ENCODE results near the gene POU3F2. TPM values are rescaled to one million over a fixed set of nuclear protein-coding genes. Genes with fewer than 3 reads are reported as not detected.
A peak's percentile ranks its signal among the peaks of the same experiment; 100 is the strongest.

The POU3F2 gene
- polyA plus RNA-seq, 3 donors, result not detected

- H3K36me3 Mint-ChIP-seq, result peaks cover 0 to 19% of the 10 kb centered on the region in 2 donors
- H3K27me3 Mint-ChIP-seq (ENCODE audit: low read depth in 3 of 3), result peaks cover 89 to 99% (median 94%) of the 10 kb centered on the region in 3 donors
- Histone ChIP-seq H2AFZ (ENCODE audit: insufficient read depth, low read depth, low read length, poor library complexity, severe bottlenecking) (no peak overlapping the region), H3K27me3 (ENCODE audit: control insufficient read depth in 2 of 2, insufficient read depth in 2 of 2, low read length in 2 of 2) (peaks cover 92 to 97% of the 10 kb centered on the region in 2 donors), H3K9ac (ENCODE audit: insufficient read depth, low read length, poor library complexity, severe bottlenecking) (no peak overlapping the region), H3K9me3 (replicated peaks in 1 of 2; ENCODE audit: control insufficient read depth in 1 of 2, insufficient read depth in 1 of 2, low read length in 2 of 2) (peaks cover 7 to 53% of the 10 kb centered on the region in 2 donors), H4K20me1 (ENCODE audit: insufficient read depth, low read length) (no peaks in the 10 kb centered on the region), H3K79me2 (ENCODE audit: insufficient read depth, low read length) (no peaks in the 10 kb centered on the region), H3K36me3 (replicated peaks in 1 of 2; ENCODE audit: control insufficient read depth in 1 of 2, insufficient read depth in 2 of 2, low read length in 2 of 2) (no peaks in the 10 kb centered on the region), H3K4me1 (ENCODE audit: control insufficient read depth in 1 of 2, insufficient read depth in 2 of 2, low read length in 2 of 2) (peaks cover 21 to 24% of the 10 kb centered on the region in 2 donors), H3K27ac (ENCODE audit: low read depth in 1 of 2, low read length in 2 of 2) (no peak overlapping the region), H3K4me2 (replicated peaks; ENCODE audit: extremely low read depth, low read length, poor library complexity, severe bottlenecking) (no peak overlapping the region), H3K4me3 (replicated peaks in 1 of 3; ENCODE audit: low read depth in 2 of 3, low read length in 3 of 3) (no peak overlapping the region)
- TF ChIP-seq CTCF (IDR thresholded peaks at IDR 0.05), result peak; percentile 41
- no peak overlapping the region for H3K27ac Mint-ChIP-seq
- peaks cover 28% of the 10 kb centered on the region for H3K4me1 Mint-ChIP-seq
- peak overlapping the region in 1 of 2 donors; percentile 85 for H3K4me3 Mint-ChIP-seq
- WGBS (ENCODE audit: insufficient coverage), result 100% methylated on average over 1 of the region's 3 CpGs
- no peak for DNase-seq
- H3K9me3 Mint-ChIP-seq, result peaks cover 0 to 22% (median 13%) of the 10 kb centered on the region in 7 donors
- intact Hi-C loops (cut with micrococcal nuclease), result no loop called here
Observed at GRCh38 chr6:98846021-98846380, 11.6 kb downstream of the POU3F2 start.

- Histone ChIP-seq H3K36me3 (replicated peaks in 1 of 2; ENCODE audit: control insufficient read depth in 1 of 2, insufficient read depth in 2 of 2, low read length in 2 of 2) (no peaks in the 10 kb centered on the region), H3K9me3 (replicated peaks in 1 of 2; ENCODE audit: control insufficient read depth in 1 of 2, insufficient read depth in 1 of 2, low read length in 2 of 2) (peaks cover 7 to 50% of the 10 kb centered on the region in 2 donors), H4K20me1 (ENCODE audit: insufficient read depth, low read length) (no peaks in the 10 kb centered on the region), H2AFZ (ENCODE audit: insufficient read depth, low read depth, low read length, poor library complexity, severe bottlenecking) (no peak overlapping the region), H3K27me3 (ENCODE audit: control insufficient read depth in 2 of 2, insufficient read depth in 2 of 2, low read length in 2 of 2) (peaks cover 83 to 93% of the 10 kb centered on the region in 2 donors), H3K27ac (ENCODE audit: low read depth in 1 of 2, low read length in 2 of 2) (no peak overlapping the region), H3K79me2 (ENCODE audit: insufficient read depth, low read length) (no peaks in the 10 kb centered on the region), H3K4me3 (replicated peaks in 1 of 3; ENCODE audit: low read depth in 2 of 3, low read length in 3 of 3) (peak overlapping the region in 1 of 3 experiments; percentile 48), H3K4me1 (ENCODE audit: control insufficient read depth in 1 of 2, insufficient read depth in 2 of 2, low read length in 2 of 2) (peaks cover 21 to 24% of the 10 kb centered on the region in 2 donors), H3K4me2 (replicated peaks; ENCODE audit: extremely low read depth, low read length, poor library complexity, severe bottlenecking) (peak overlapping the region; percentile 67), H3K9ac (ENCODE audit: insufficient read depth, low read length, poor library complexity, severe bottlenecking) (no peak overlapping the region)
- WGBS (ENCODE audit: insufficient coverage), result 16% methylated on average over 6 of the region's 11 CpGs
- peak overlapping the region in 1 of 2 donors; percentile 85 for H3K4me3 Mint-ChIP-seq
- TF ChIP-seq CTCF (IDR thresholded peaks at IDR 0.05), result no peak
- no peak for DNase-seq
- peaks cover 0 to 22% (median 13%) of the 10 kb centered on the region in 7 donors for H3K9me3 Mint-ChIP-seq
- peaks cover 0 to 16% of the 10 kb centered on the region in 2 donors for H3K36me3 Mint-ChIP-seq
- intact Hi-C loops (cut with micrococcal nuclease), result no loop called here
- H3K4me1 Mint-ChIP-seq, result peaks cover 28% of the 10 kb centered on the region
- H3K27me3 Mint-ChIP-seq (ENCODE audit: low read depth in 3 of 3), result peaks cover 80 to 97% (median 89%) of the 10 kb centered on the region in 3 donors
- H3K27ac Mint-ChIP-seq, result no peak overlapping the region
Observed at GRCh38 chr6:98847416-98847778, 13.0 kb downstream of the POU3F2 start.

Data from CD14-positive monocyte (primary cell).